A549 (cell line): Measurements from ENCODE around the gene QRICH1.
A peak's percentile ranks its signal among the peaks of the same experiment; 100 is the strongest.

Experiments
- BHLHE40 ChIP-seq: IDR thresholded peaks from 2 replicates; pipeline ENCODE4 v1.6.1; 2012; ENCODE audit warnings: low read depth, low read length, inconsistent platforms
- CTCF ChIP-seq: fragments of >200 bp; sonication (Bioruptor Twin); formaldehyde crosslinking; IDR thresholded peaks from 3 replicates; pipeline ENCODE4 v1.5.1; 2016
- EP300 ChIP-seq, 2 experiments: fragments of >200 bp; sonication (Bioruptor Twin); formaldehyde crosslinking; IDR thresholded peaks; 2 replicates in 1 of 2; 3 replicates in 1 of 2; pipeline ENCODE4 v1.6.1; 2016 to 2017
- FOSB ChIP-seq: fragments of 250-450 bp; sonication (Bioruptor Pico); IDR thresholded peaks from 2 replicates; pipeline ENCODE4 v1.5.0; 2020; ENCODE audit warnings: mild to moderate bottlenecking, moderate library complexity
- MAZ ChIP-seq: fragments of 150-350 bp; IDR thresholded peaks from 2 replicates; pipeline ENCODE4 v1.6.1; 2014; ENCODE audit warnings: antibody characterized with exemption, low read depth, low read length, borderline replicate concordance
- NFE2L2 ChIP-seq: fragments of 150-350 bp; conservative IDR thresholded peaks from 2 replicates; pipeline ENCODE4 v1.6.1; 2014; ENCODE audit warnings: low read length
- NR3C1 ChIP-seq: fragments of >200 bp; sonication (Bioruptor Twin); formaldehyde crosslinking; IDR thresholded peaks from 3 replicates; pipeline ENCODE4 v1.6.1; 2017
- PHF8 ChIP-seq: fragments of 200-600 bp; sonication (generic); IDR thresholded peaks from 2 replicates; pipeline ENCODE4 v1.6.1; 2016; ENCODE audit warnings: low read depth, mild to moderate bottlenecking, antibody characterized with exemption, moderate library complexity, borderline replicate concordance
- POLR2A ChIP-seq: IDR thresholded peaks from 2 replicates; pipeline ENCODE4 v1.6.1; 2012; ENCODE audit warnings: mild to moderate bottlenecking, low read length
- POLR2AphosphoS2 ChIP-seq: conservative IDR thresholded peaks from 2 replicates; pipeline ENCODE4 v1.6.1; 2012; ENCODE audit warnings: low read length, improper control_type of control experiment, inconsistent platforms
- RFX5 ChIP-seq: fragments of 450-650 bp; IDR thresholded peaks from 2 replicates; pipeline ENCODE4 v1.7.1; 2014; ENCODE audit warnings: antibody characterized with exemption, mild to moderate bottlenecking, moderate library complexity
- SMC3 ChIP-seq: fragments of >200 bp; sonication (Bioruptor Twin); formaldehyde crosslinking; IDR thresholded peaks from 3 replicates; pipeline ENCODE4 v1.6.1; 2018; ENCODE audit warnings: inconsistent platforms

- TF ChIP-seq POLR2A, result peak; percentile 46
- no peak for TF ChIP-seq CTCF
- no peak for TF ChIP-seq POLR2AphosphoS2
- TF ChIP-seq PHF8, result peak; percentile 77; the same call in 1 of the 2 replicates
- no peak for TF ChIP-seq FOSB (CRISPR knock-in tag)
- TF ChIP-seq MAZ, result no peak
- no peak for TF ChIP-seq NR3C1
- no peak for TF ChIP-seq SMC3
- TF ChIP-seq NFE2L2, result no peak
- no peak for TF ChIP-seq BHLHE40
- no peak for TF ChIP-seq EP300 (IDR thresholded peaks at IDR 0.05)
- TF ChIP-seq RFX5, result no peak
Measured at GRCh38 chr3:49104427-49105291, 10.8 kb upstream of the QRICH1 start, which contains the start of gene QARS1.
